Endothelial cell of umbilical vein (primary cell): ENCODE measurements around the gene UBR3.

Experiments
- MYC ChIP-seq: IDR thresholded peaks from one replicate; pipeline ENCODE4 v1.6.1; 2011; ENCODE audit warnings: mild to moderate bottlenecking, low read depth, low read length
- POLR2A ChIP-seq: IDR thresholded peaks from 2 replicates; pipeline ENCODE4 v1.6.1; 2012; ENCODE audit warnings: low read depth, mild to moderate bottlenecking, control low read depth, low read length
- POLR2AphosphoS5 ChIP-seq: IDR thresholded peaks from 2 replicates; pipeline ENCODE4 v1.6.1; 2012; ENCODE audit warnings: low read depth, mild to moderate bottlenecking, control low read depth, low read length, moderate library complexity; ENCODE audit not compliant: insufficient read depth
- TF ChIP-seq, protein P1 (sequence below), 2 donors: IDR thresholded peaks; 1 replicate in 1 of 2; 2 replicates in 1 of 2; pipeline ENCODE4 v1.5.1; 2011; ENCODE audit warnings: low read length in 2 of 2, mild to moderate bottlenecking in 2 of 2, moderate library complexity in 2 of 2, control low read depth in 1 of 2, inconsistent platforms in 1 of 2, low read depth in 1 of 2; ENCODE audit not compliant: insufficient read depth in 1 of 2; ENCODE audit errors: extremely low read depth in 1 of 2
- TF ChIP-seq, protein P2 (sequence below): IDR thresholded peaks from 2 replicates; pipeline ENCODE4 v1.6.1; 2011; ENCODE audit not compliant: insufficient read depth, insufficient read length

DNA sequence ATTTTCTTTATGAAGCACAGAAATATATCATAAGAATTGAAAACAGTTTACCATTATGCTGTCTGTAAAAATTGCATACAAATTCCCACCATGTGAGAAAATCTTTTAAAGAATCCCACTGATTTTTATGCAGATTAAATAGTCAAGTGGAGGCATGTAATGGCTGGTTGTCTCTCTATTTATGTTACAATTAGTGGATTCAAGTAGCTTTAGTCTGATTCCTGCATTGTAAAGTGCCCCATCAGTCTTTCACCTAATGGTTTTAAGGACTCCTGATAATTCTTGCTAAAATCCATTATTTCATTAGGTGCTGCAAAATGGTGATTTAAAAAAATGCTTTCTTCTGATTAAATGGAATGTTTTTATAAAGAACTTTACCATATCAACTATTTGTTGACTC is 202.3 kb downstream of the UBR3 start:
- TF ChIP-seq, protein P1, sequence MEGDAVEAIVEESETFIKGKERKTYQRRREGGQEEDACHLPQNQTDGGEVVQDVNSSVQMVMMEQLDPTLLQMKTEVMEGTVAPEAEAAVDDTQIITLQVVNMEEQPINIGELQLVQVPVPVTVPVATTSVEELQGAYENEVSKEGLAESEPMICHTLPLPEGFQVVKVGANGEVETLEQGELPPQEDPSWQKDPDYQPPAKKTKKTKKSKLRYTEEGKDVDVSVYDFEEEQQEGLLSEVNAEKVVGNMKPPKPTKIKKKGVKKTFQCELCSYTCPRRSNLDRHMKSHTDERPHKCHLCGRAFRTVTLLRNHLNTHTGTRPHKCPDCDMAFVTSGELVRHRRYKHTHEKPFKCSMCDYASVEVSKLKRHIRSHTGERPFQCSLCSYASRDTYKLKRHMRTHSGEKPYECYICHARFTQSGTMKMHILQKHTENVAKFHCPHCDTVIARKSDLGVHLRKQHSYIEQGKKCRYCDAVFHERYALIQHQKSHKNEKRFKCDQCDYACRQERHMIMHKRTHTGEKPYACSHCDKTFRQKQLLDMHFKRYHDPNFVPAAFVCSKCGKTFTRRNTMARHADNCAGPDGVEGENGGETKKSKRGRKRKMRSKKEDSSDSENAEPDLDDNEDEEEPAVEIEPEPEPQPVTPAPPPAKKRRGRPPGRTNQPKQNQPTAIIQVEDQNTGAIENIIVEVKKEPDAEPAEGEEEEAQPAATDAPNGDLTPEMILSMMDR (IDR thresholded peaks at IDR 0.05; ENCODE audit: extremely low read depth in 1 of 2, insufficient read depth in 1 of 2, low read depth in 1 of 2, low read length in 2 of 2): no peak
- TF ChIP-seq POLR2A (no peak), MYC (no peak), POLR2AphosphoS5 (no peak)
- TF ChIP-seq, protein P2, sequence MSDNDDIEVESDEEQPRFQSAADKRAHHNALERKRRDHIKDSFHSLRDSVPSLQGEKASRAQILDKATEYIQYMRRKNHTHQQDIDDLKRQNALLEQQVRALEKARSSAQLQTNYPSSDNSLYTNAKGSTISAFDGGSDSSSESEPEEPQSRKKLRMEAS: no peak
